Left lung (tissue), 10 donors: ENCODE measurements around the gene S1PR3. TPM values are rescaled to one million over a fixed set of nuclear protein-coding genes. Genes with fewer than 3 reads are reported as not detected.

Experiments
- ATAC-seq: fragments of 200-7000 bp; cut with Tn5 transposase; one replicate; pipeline ENCODE4 v1.9.1; 2020; ENCODE audit warnings: moderate library complexity
- DNase-seq, 4 donors: peaks; one replicate each; pipeline ENCODE4 v3.0.0-alpha.2; 2013 to 2020
- H3K27ac ChIP-seq, 2 donors: fragments of 200-600 bp; sonication (generic) in 1 of 2; one replicate each; pipeline versions ENCODE4 v1.5.0 to v1.8.0; 2020 to 2021
- H3K27me3 ChIP-seq, 2 donors: fragments of 200-600 bp; sonication (generic) in 1 of 2; one replicate each; pipeline versions ENCODE4 v1.5.0 to v1.8.0; 2020 to 2021
- H3K36me3 ChIP-seq, 2 donors: fragments of 200-600 bp; sonication (generic) in 1 of 2; one replicate each; pipeline versions ENCODE4 v1.5.0 to v1.8.0; 2020 to 2021
- H3K4me1 ChIP-seq, 2 donors: fragments of 200-600 bp; one replicate each; pipeline ENCODE4 v1.8.0; 2021
- H3K4me3 ChIP-seq, 2 donors: fragments of 200-600 bp; sonication (generic) in 1 of 2; one replicate each; pipeline versions ENCODE4 v1.5.0 to v1.8.0; 2020 to 2021; ENCODE audit warnings: mild to moderate bottlenecking in 1 of 2
- H3K9me3 ChIP-seq, 2 donors: fragments of 200-600 bp; sonication (generic) in 1 of 2; one replicate each; pipeline versions ENCODE4 v1.5.0 to v1.8.0; 2020 to 2021
- CTCF ChIP-seq, 2 donors: fragments of 200-600 bp; sonication (generic) in 1 of 2; IDR thresholded peaks; one replicate each; pipeline versions ENCODE4 v1.5.0 to v1.8.0; 2021; ENCODE audit warnings: antibody characterized with exemption in 2 of 2
- intact Hi-C, 2 donors: fragments of 100-400 bp; cut with DNase I; formaldehyde crosslinking; loops; one replicate each; pipeline versions ENCODE4 v1.11.2 to v1.14.2; 2022
- polyA plus RNA-seq, 6 donors: library from polyadenylated mRNA; unstranded; fragments of 120-200 nt; gene quantifications; one replicate each; pipeline ENCODE4 v1.2.1, GENCODE V29; 2013; ENCODE audit not compliant: insufficient read length in 6 of 6
- total RNA-seq, 2 donors: library from RNA; stranded (reverse); fragmentation: NEBNext Ultra II Directional; extraction: Animal tissue kit (Norgen Biotek cat#: 25700); gene quantifications; one replicate each; pipeline ENCODE4 v1.2.1, GENCODE V29; 2021
- donor health status: DM: no; HTN: yes; CAD: no.
- donor health status: DM: no; HTN: no; CAD: no.

S1PR3 gene
- total and polyA plus RNA-seq, 8 donors = 6.9 to 113 (median 82.0) TPM

- H3K9me3 ChIP-seq = no peaks in the 10 kb centered on the region
- H3K4me1 ChIP-seq = peaks cover 0 to 12% of the 10 kb centered on the region in 2 donors
- intact Hi-C loops = no loop called here
- no peak for TF ChIP-seq CTCF (IDR thresholded peaks at IDR 0.05)
- no peak overlapping the region for H3K4me3 ChIP-seq
- H3K27me3 ChIP-seq = no peaks in the 10 kb centered on the region
- peak overlapping the region in 1 of 2 donors; percentile 20 for H3K27ac ChIP-seq
- DNase-seq = peak in 1 of 4 donors; percentile 72
- peak; percentile 49 for ATAC-seq
- H3K36me3 ChIP-seq = no peaks in the 10 kb centered on the region
Observed at GRCh38 chr9:89036891-89037290, 45.6 kb downstream of the S1PR3 start.

- Histone ChIP-seq H3K4me1 (peaks cover 0 to 12% of the 10 kb centered on the region in 2 donors), H3K27ac (peak overlapping the region; percentile 39 to 45), H3K27me3 (no peaks in the 10 kb centered on the region), H3K4me3 (no peak overlapping the region), H3K9me3 (no peaks in the 10 kb centered on the region), H3K36me3 (no peaks in the 10 kb centered on the region)
- intact Hi-C loops = no loop called here
- ATAC-seq (peak; percentile 19), DNase-seq (no peak)
- TF ChIP-seq CTCF (IDR thresholded peaks at IDR 0.05) = no peak
Observed at GRCh38 chr9:89037346-89037745, 46.1 kb downstream of the S1PR3 start.

- Histone ChIP-seq H3K9me3 (no peaks in the 10 kb centered on the region), H3K4me1 (peaks cover 0 to 12% of the 10 kb centered on the region in 2 donors), H3K27ac (peak overlapping the region; percentile 39 to 45), H3K27me3 (no peaks in the 10 kb centered on the region), H3K4me3 (no peak overlapping the region), H3K36me3 (no peaks in the 10 kb centered on the region)
- TF ChIP-seq CTCF (IDR thresholded peaks at IDR 0.05) = no peak
- ATAC-seq = peak; percentile 14
- intact Hi-C loops = no loop called here
- no peak for DNase-seq
Observed at GRCh38 chr9:89037891-89038290, 46.6 kb downstream of the S1PR3 start.

- no peaks in the 10 kb centered on the region for H3K9me3 ChIP-seq
- intact Hi-C loops = no loop called here
- peak overlapping the region; percentile 31 to 47 for H3K27ac ChIP-seq
- peaks cover 0 to 12% of the 10 kb centered on the region in 2 donors for H3K4me1 ChIP-seq
- H3K27me3 ChIP-seq = no peaks in the 10 kb centered on the region
- TF ChIP-seq CTCF (IDR thresholded peaks at IDR 0.05) = no peak
- peak in 2 of 4 donors; percentile 79 to 88 for DNase-seq
- no peak overlapping the region for H3K4me3 ChIP-seq
- H3K36me3 ChIP-seq = no peaks in the 10 kb centered on the region
- ATAC-seq = peak; percentile 68
Observed at GRCh38 chr9:89038382-89039103, 47.3 kb downstream of the S1PR3 start.

GRCh38 chr9:89039104-89039465 is 47.8 kb downstream of the S1PR3 start:
- H3K27ac ChIP-seq = peak overlapping the region; percentile 31 to 47
- peaks cover 0 to 12% of the 10 kb centered on the region in 2 donors for H3K4me1 ChIP-seq
- no peak overlapping the region for H3K4me3 ChIP-seq
- H3K27me3 ChIP-seq = no peaks in the 10 kb centered on the region
- no peaks in the 10 kb centered on the region for H3K9me3 ChIP-seq
- TF ChIP-seq CTCF (IDR thresholded peaks at IDR 0.05) = no peak
- no peak for DNase-seq
- ATAC-seq = no peak
- intact Hi-C loops = no loop called here
- H3K36me3 ChIP-seq = no peaks in the 10 kb centered on the region
